Type B pancreatic cell (in vitro differentiated cells): Measurements from ENCODE around the gene PSMB8. TPM values are rescaled to one million over a fixed set of nuclear protein-coding genes. Genes with fewer than 3 reads are reported as not detected.

Experiments used
- DNase-seq: peaks from one replicate; pipeline ENCODE4 v3.0.0; 2021; ENCODE audit warnings: mixed read lengths; ENCODE audit not compliant: unreplicated experiment; ENCODE audit errors: extremely low spot score
- H3K27ac Mint-ChIP-seq: 2 replicates; pipeline ENCODE4 v1.8.0; 2021; ENCODE audit warnings: mild to moderate bottlenecking, mixed read lengths
- H3K27me3 Mint-ChIP-seq: 2 replicates; pipeline ENCODE4 v1.8.0; 2021; ENCODE audit warnings: mixed read lengths
- H3K36me3 Mint-ChIP-seq: 2 replicates; pipeline ENCODE4 v1.8.0; 2021; ENCODE audit warnings: mixed read lengths
- H3K4me1 Mint-ChIP-seq: one replicate; pipeline ENCODE4 v1.8.0; 2021; ENCODE audit warnings: mixed read lengths; ENCODE audit not compliant: unreplicated experiment
- H3K4me3 Mint-ChIP-seq: 2 replicates; pipeline ENCODE4 v1.8.0; 2021; ENCODE audit warnings: mild to moderate bottlenecking, mixed read lengths
- H3K9me3 Mint-ChIP-seq: 2 replicates; pipeline ENCODE4 v1.8.0; 2021; ENCODE audit warnings: mixed read lengths
- CTCF ChIP-seq: fragments of 200-600 bp; sonication (generic); conservative IDR thresholded peaks from 2 replicates; pipeline ENCODE4 v1.5.0; 2021; ENCODE audit warnings: antibody characterized with exemption, mild to moderate bottlenecking
- total RNA-seq: library from RNA; stranded (reverse); gene quantifications from 2 replicates; pipeline ENCODE4 v1.2.1, GENCODE V29; 2021; ENCODE audit warnings: low replicate concordance

The PSMB8 gene
- total RNA-seq, 1 donor from 2014 or later = 17.3 TPM

GRCh38 chr6:32838114-32838958 lies 5.5 kb downstream of the PSMB8 start, which contains the start of gene TAP2:
Gene TAP2, minus strand, starts transcription at chr6:32838739. Its CDS starts 506 bp downstream, at chr6:32838233.
- H3K4me1 Mint-ChIP-seq = no peaks in the 10 kb centered on the region
- H3K27me3 Mint-ChIP-seq = peaks cover 33% of the 10 kb centered on the region
- peak; percentile 98 for DNase-seq
- H3K27ac Mint-ChIP-seq = peak within 1 kb of the TSS; percentile 88
- peak; percentile 96 for TF ChIP-seq CTCF
- peaks cover 9% of the 10 kb centered on the region for H3K36me3 Mint-ChIP-seq
- H3K9me3 Mint-ChIP-seq = no peaks in the 10 kb centered on the region
- H3K4me3 Mint-ChIP-seq = peak within 1 kb of the TSS; percentile 94

- H3K27ac Mint-ChIP-seq = peak overlapping the region; percentile 27
- peak overlapping the region; percentile 94 for H3K4me3 Mint-ChIP-seq
- no peaks in the 10 kb centered on the region for H3K4me1 Mint-ChIP-seq
- peaks cover 9% of the 10 kb centered on the region for H3K36me3 Mint-ChIP-seq
- no peaks in the 10 kb centered on the region for H3K9me3 Mint-ChIP-seq
- peaks cover 27% of the 10 kb centered on the region for H3K27me3 Mint-ChIP-seq
- no peak for DNase-seq
- TF ChIP-seq CTCF = no peak
Measured at GRCh38 chr6:32837651-32838113, 6.2 kb downstream of the PSMB8 start.

- no peak overlapping the region for H3K27ac Mint-ChIP-seq
- TF ChIP-seq CTCF = no peak
- peak overlapping the region; percentile 94 for H3K4me3 Mint-ChIP-seq
- no peaks in the 10 kb centered on the region for H3K9me3 Mint-ChIP-seq
- H3K4me1 Mint-ChIP-seq = no peaks in the 10 kb centered on the region
- DNase-seq = no peak
- peaks cover 9% of the 10 kb centered on the region for H3K36me3 Mint-ChIP-seq
- H3K27me3 Mint-ChIP-seq = peaks cover 18% of the 10 kb centered on the region
Measured at GRCh38 chr6:32836873-32837272, 7.0 kb downstream of the PSMB8 start.

- TF ChIP-seq CTCF = no peak
- Mint-ChIP-seq H3K36me3 (peaks cover 9% of the 10 kb centered on the region), H3K27me3 (peaks cover 13% of the 10 kb centered on the region), H3K27ac (no peak overlapping the region), H3K4me1 (no peaks in the 10 kb centered on the region), H3K9me3 (no peaks in the 10 kb centered on the region), H3K4me3 (no peak overlapping the region)
- DNase-seq = no peak
Measured at GRCh38 chr6:32835167-32835893, 8.5 kb downstream of the PSMB8 start.

GRCh38 chr6:32833664-32834063 lies 10.2 kb downstream of the PSMB8 start:
- no peak overlapping the region for H3K27ac Mint-ChIP-seq
- TF ChIP-seq CTCF = no peak
- peaks cover 13% of the 10 kb centered on the region for H3K27me3 Mint-ChIP-seq
- H3K4me3 Mint-ChIP-seq = no peak overlapping the region
- peaks cover 12% of the 10 kb centered on the region for H3K36me3 Mint-ChIP-seq
- no peaks in the 10 kb centered on the region for H3K9me3 Mint-ChIP-seq
- no peak for DNase-seq
- no peaks in the 10 kb centered on the region for H3K4me1 Mint-ChIP-seq
